ENCODE results near the gene THTPA.

THTPA gene

GRCh38 chr14:23537351-23538049 is 18.6 kb upstream of the THTPA start:
- Histone ChIP-seq H3K9me3 (ENCODE audit: insufficient read depth, low read length, severe bottlenecking) (no peaks in the 10 kb centered on the region), H3K4me2 (ENCODE audit: insufficient read depth, low read length) (no peak overlapping the region), H4K20me1 (ENCODE audit: insufficient read depth, low read length) (no peaks in the 10 kb centered on the region; the same call in 1 of the 2 replicates), H3K27me3 (ENCODE audit: insufficient read depth, low read length, poor library complexity) (no peaks in the 10 kb centered on the region), H3K4me3 (ENCODE audit: low read depth in 1 of 2, low read length in 2 of 2) (no peak overlapping the region), H3K4me1 (ENCODE audit: insufficient read depth, low read length) (no peaks in the 10 kb centered on the region), H3K9ac (ENCODE audit: low read depth, low read length) (no peak overlapping the region), H3K79me2 (ENCODE audit: insufficient read depth, low read length) (no peaks in the 10 kb centered on the region), H2AFZ (ENCODE audit: low read depth, low read length) (no peak overlapping the region), H3K27ac (ENCODE audit: low read length) (no peak overlapping the region), H3K36me3 (ENCODE audit: insufficient read depth, low read length) (no peaks in the 10 kb centered on the region)
- ATAC-seq (ENCODE audit: insufficient read depth, low read depth) (no peak), DNase-seq (no peak)
- TF ChIP-seq, protein P1, sequence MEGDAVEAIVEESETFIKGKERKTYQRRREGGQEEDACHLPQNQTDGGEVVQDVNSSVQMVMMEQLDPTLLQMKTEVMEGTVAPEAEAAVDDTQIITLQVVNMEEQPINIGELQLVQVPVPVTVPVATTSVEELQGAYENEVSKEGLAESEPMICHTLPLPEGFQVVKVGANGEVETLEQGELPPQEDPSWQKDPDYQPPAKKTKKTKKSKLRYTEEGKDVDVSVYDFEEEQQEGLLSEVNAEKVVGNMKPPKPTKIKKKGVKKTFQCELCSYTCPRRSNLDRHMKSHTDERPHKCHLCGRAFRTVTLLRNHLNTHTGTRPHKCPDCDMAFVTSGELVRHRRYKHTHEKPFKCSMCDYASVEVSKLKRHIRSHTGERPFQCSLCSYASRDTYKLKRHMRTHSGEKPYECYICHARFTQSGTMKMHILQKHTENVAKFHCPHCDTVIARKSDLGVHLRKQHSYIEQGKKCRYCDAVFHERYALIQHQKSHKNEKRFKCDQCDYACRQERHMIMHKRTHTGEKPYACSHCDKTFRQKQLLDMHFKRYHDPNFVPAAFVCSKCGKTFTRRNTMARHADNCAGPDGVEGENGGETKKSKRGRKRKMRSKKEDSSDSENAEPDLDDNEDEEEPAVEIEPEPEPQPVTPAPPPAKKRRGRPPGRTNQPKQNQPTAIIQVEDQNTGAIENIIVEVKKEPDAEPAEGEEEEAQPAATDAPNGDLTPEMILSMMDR (IDR thresholded peaks at IDR 0.05; ENCODE audit: borderline replicate concordance, extremely low read depth, low read length, poor library complexity, severe bottlenecking): no peak
- TF ChIP-seq EZH2 (IDR thresholded peaks at IDR 0.05; ENCODE audit: borderline replicate concordance, low read depth, low read length, severe bottlenecking): no peak

- H3K27me3 ChIP-seq (ENCODE audit: insufficient read depth, low read length, poor library complexity): no peaks in the 10 kb centered on the region
- ATAC-seq (ENCODE audit: insufficient read depth, low read depth) (no peak), DNase-seq (no peak)
- no peak overlapping the region for H3K27ac ChIP-seq (ENCODE audit: low read length)
- H2AFZ ChIP-seq (ENCODE audit: low read depth, low read length): no peak overlapping the region
- no peaks in the 10 kb centered on the region for H3K9me3 ChIP-seq (ENCODE audit: insufficient read depth, low read length, severe bottlenecking)
- H3K9ac ChIP-seq (ENCODE audit: low read depth, low read length): no peak overlapping the region
- no peak for TF ChIP-seq EZH2 (IDR thresholded peaks at IDR 0.05; ENCODE audit: borderline replicate concordance, low read depth, low read length, severe bottlenecking)
- TF ChIP-seq, protein P1 (IDR thresholded peaks at IDR 0.05; ENCODE audit: borderline replicate concordance, extremely low read depth, low read length, poor library complexity, severe bottlenecking): no peak
- no peaks in the 10 kb centered on the region for H3K4me1 ChIP-seq (ENCODE audit: insufficient read depth, low read length)
- no peaks in the 10 kb centered on the region for H3K36me3 ChIP-seq (ENCODE audit: insufficient read depth, low read length)
- H3K4me2 ChIP-seq (ENCODE audit: insufficient read depth, low read length): no peak overlapping the region
- no peaks in the 10 kb centered on the region for H3K79me2 ChIP-seq (ENCODE audit: insufficient read depth, low read length)
- H3K4me3 ChIP-seq (ENCODE audit: low read depth in 1 of 2, low read length in 2 of 2): no peak overlapping the region
- no peaks in the 10 kb centered on the region; the same call in 1 of the 2 replicates for H4K20me1 ChIP-seq (ENCODE audit: insufficient read depth, low read length)
These were observed 17.9 kb upstream of the THTPA start for GRCh38 chr14:23538050-23538718.

GRCh38 chr14:23538785-23539184 is 17.3 kb upstream of the THTPA start:
- Histone ChIP-seq H3K36me3 (ENCODE audit: insufficient read depth, low read length) (no peaks in the 10 kb centered on the region), H3K4me3 (ENCODE audit: low read depth in 1 of 2, low read length in 2 of 2) (no peak overlapping the region), H3K4me1 (ENCODE audit: insufficient read depth, low read length) (no peaks in the 10 kb centered on the region), H3K27ac (ENCODE audit: low read length) (no peak overlapping the region), H3K27me3 (ENCODE audit: insufficient read depth, low read length, poor library complexity) (no peaks in the 10 kb centered on the region), H4K20me1 (ENCODE audit: insufficient read depth, low read length) (no peaks in the 10 kb centered on the region; the same call in 1 of the 2 replicates), H3K79me2 (ENCODE audit: insufficient read depth, low read length) (no peaks in the 10 kb centered on the region), H3K9ac (ENCODE audit: low read depth, low read length) (no peak overlapping the region), H3K4me2 (ENCODE audit: insufficient read depth, low read length) (no peak overlapping the region), H3K9me3 (ENCODE audit: insufficient read depth, low read length, severe bottlenecking) (no peaks in the 10 kb centered on the region), H2AFZ (ENCODE audit: low read depth, low read length) (no peak overlapping the region)
- DNase-seq (no peak), ATAC-seq (ENCODE audit: insufficient read depth, low read depth) (no peak)
- no peak for TF ChIP-seq EZH2 (IDR thresholded peaks at IDR 0.05; ENCODE audit: borderline replicate concordance, low read depth, low read length, severe bottlenecking)
- TF ChIP-seq, protein P1 (IDR thresholded peaks at IDR 0.05; ENCODE audit: borderline replicate concordance, extremely low read depth, low read length, poor library complexity, severe bottlenecking): no peak

Data from DND-41 (cell line).